ENCODE measurements around the gene ANKRD44. TPM values are rescaled to one million over a fixed set of nuclear protein-coding genes. Genes with fewer than 3 reads are reported as not detected.

Gene ANKRD44
- total and polyA plus RNA-seq, 2 of the 8 experiments (the other 6 are each of a cell fraction or from before 2014, with no cell fraction given), result 1.2 to 1.3 TPM

- TF ChIP-seq CHD7 (IDR thresholded peaks at IDR 0.05; ENCODE audit: insufficient replicate concordance, low read length), result no peak
- TF ChIP-seq SP4 (IDR thresholded peaks at IDR 0.05; ENCODE audit: low read length), result no peak
- TF ChIP-seq SRF (IDR thresholded peaks at IDR 0.05; ENCODE audit: low read depth, low read length), result no peak
- TF ChIP-seq EZH2 (IDR thresholded peaks at IDR 0.05; ENCODE audit: low read depth, low read length, severe bottlenecking), result no peak
- no peak for TF ChIP-seq RNF2 (IDR thresholded peaks at IDR 0.05; ENCODE audit: borderline replicate concordance, low read depth, low read length, missing control alignments, poor library complexity, severe bottlenecking)
- no peak for TF ChIP-seq CHD2 (IDR thresholded peaks at IDR 0.05; ENCODE audit: low read length)
Measured at GRCh38 chr2:197241596-197241995, 69.0 kb downstream of the ANKRD44 start (continued).

Measured in H1 (cell line).